MM.1S (cell line): ENCODE data around the gene ZDHHC1.
A peak's percentile ranks its signal among the peaks of the same experiment; 100 is the strongest.
"Not testable (repeated sequence)": the region's sequence is repeated elsewhere in the genome, so short reads cannot be mapped to it uniquely, and the experiment has no call there.

Experiments used
- DNase-seq: peaks from one replicate; pipeline ENCODE4 v3.0.0-alpha.2; 2015
- H2AFZ ChIP-seq: fragments of 300-600 bp; sonication (generic); 2 replicates; pipeline ENCODE4 v1.6.0; 2016; ENCODE audit warnings: antibody characterized with exemption, low read length
- H3F3A ChIP-seq: fragments of 300-600 bp; sonication (generic); 2 replicates; pipeline ENCODE4 v1.6.1; 2016; ENCODE audit warnings: mild to moderate bottlenecking, antibody characterized with exemption, low read length, moderate library complexity, mixed read lengths; ENCODE audit not compliant: insufficient read depth
- H3K27ac ChIP-seq: fragments of 300-600 bp; sonication (generic); 2 replicates; pipeline ENCODE4 v1.5.1; 2016; ENCODE audit warnings: mild to moderate bottlenecking, low read length
- H3K27me3 ChIP-seq: fragments of 300-600 bp; sonication (generic); replicated peaks from 2 replicates; pipeline ENCODE4 v1.6.0; 2016; ENCODE audit warnings: low read length; ENCODE audit not compliant: insufficient read depth
- H3K36me3 ChIP-seq: fragments of 300-600 bp; sonication (generic); replicated peaks from 2 replicates; pipeline ENCODE4 v1.6.1; 2016; ENCODE audit warnings: mild to moderate bottlenecking, low read length, mixed read lengths; ENCODE audit not compliant: insufficient read depth
- H3K4me1 ChIP-seq: fragments of 300-600 bp; sonication (generic); 2 replicates; pipeline ENCODE4 v1.6.1; 2016; ENCODE audit warnings: low read length, mixed read lengths
- H3K4me2 ChIP-seq: fragments of 300-600 bp; sonication (generic); 2 replicates; pipeline ENCODE4 v1.6.0; 2016; ENCODE audit warnings: low read depth, low read length
- H3K4me3 ChIP-seq: fragments of 300-600 bp; sonication (generic); 2 replicates; pipeline ENCODE4 v1.5.1; 2016; ENCODE audit warnings: low read length, mixed read lengths
- H3K79me2 ChIP-seq: fragments of 300-600 bp; sonication (generic); 2 replicates; pipeline ENCODE4 v1.6.1; 2016; ENCODE audit warnings: mixed run types, low read length, mixed read lengths
- H3K9ac ChIP-seq: fragments of 300-600 bp; sonication (generic); 2 replicates; pipeline ENCODE4 v1.6.1; 2016; ENCODE audit warnings: low read length, mixed read lengths
- H3K9me2 ChIP-seq: fragments of 300-600 bp; sonication (generic); replicated peaks from 2 replicates; pipeline ENCODE4 v1.6.1; 2016; ENCODE audit warnings: mild to moderate bottlenecking, low read length, mixed read lengths; ENCODE audit not compliant: insufficient read depth
- H3K9me3 ChIP-seq: fragments of 300-600 bp; sonication (generic); replicated peaks from 2 replicates; pipeline ENCODE4 v1.6.1; 2016; ENCODE audit warnings: mild to moderate bottlenecking, low read length, mixed read lengths; ENCODE audit not compliant: insufficient read depth
- H4K20me1 ChIP-seq: fragments of 300-600 bp; sonication (generic); 2 replicates; pipeline ENCODE4 v1.6.1; 2016; ENCODE audit warnings: mild to moderate bottlenecking, low read length, moderate library complexity, mixed read lengths; ENCODE audit not compliant: insufficient read depth
- CTCF ChIP-seq: fragments of 300-600 bp; sonication (generic); IDR thresholded peaks from 2 replicates; pipeline ENCODE4 v1.5.1; 2016; ENCODE audit warnings: antibody characterized with exemption, low read length, mixed read lengths
- EZH2 ChIP-seq: fragments of 300-600 bp; sonication (generic); optimal IDR thresholded peaks from 2 replicates; pipeline ENCODE3; 2017; ENCODE audit warnings: low read depth, mild to moderate bottlenecking, antibody characterized with exemption, low read length, mixed read lengths
- EZH2phosphoT487 ChIP-seq: fragments of 300-600 bp; sonication (generic); IDR thresholded peaks from 2 replicates; pipeline ENCODE4 v1.6.1; 2018; ENCODE audit warnings: antibody characterized with exemption, low read length

The ZDHHC1 gene

GRCh38 chr16:67383284-67383683 is 33.0 kb downstream of the ZDHHC1 start:
- no peak for DNase-seq
- Histone ChIP-seq H3K4me2 (no peak overlapping the region), H3K9me2 (no peaks in the 10 kb centered on the region), H3K27me3 (no peaks in the 10 kb centered on the region; the same call in 1 of the 2 replicates), H3F3A (no peaks in the 10 kb centered on the region), H4K20me1 (no peaks in the 10 kb centered on the region), H3K27ac (no peak overlapping the region), H3K9ac (no peak overlapping the region), H3K79me2 (no peaks in the 10 kb centered on the region), H2AFZ (no peak overlapping the region), H3K9me3 (no peaks in the 10 kb centered on the region), H3K4me3 (no peak overlapping the region), H3K4me1 (no peaks in the 10 kb centered on the region), H3K36me3 (no peaks in the 10 kb centered on the region)
- TF ChIP-seq EZH2 (no peak), CTCF (no peak), EZH2phosphoT487 (no peak)

GRCh38 chr16:67378642-67379041 is 37.6 kb downstream of the ZDHHC1 start:
- Histone ChIP-seq H3K36me3 (no peaks in the 10 kb centered on the region), H3K9me3 (no peaks in the 10 kb centered on the region), H3K4me3 (no peak overlapping the region), H3K4me1 (no peaks in the 10 kb centered on the region), H4K20me1 (no peaks in the 10 kb centered on the region), H3K27ac (no peak overlapping the region), H3F3A (no peaks in the 10 kb centered on the region), H3K9ac (no peak overlapping the region), H3K79me2 (no peaks in the 10 kb centered on the region), H3K9me2 (no peaks in the 10 kb centered on the region), H2AFZ (no peak overlapping the region), H3K27me3 (no peaks in the 10 kb centered on the region), H3K4me2 (no peak overlapping the region)
- TF ChIP-seq EZH2 (no peak), EZH2phosphoT487 (no peak), CTCF (no peak)
- DNase-seq = no peak

- not testable (repeated sequence) for H4K20me1 ChIP-seq, H3K27me3 ChIP-seq, H2AFZ ChIP-seq, H3K36me3 ChIP-seq, H3K9ac ChIP-seq, DNase-seq, H3K79me2 ChIP-seq, H3K9me3 ChIP-seq, H3K4me3 ChIP-seq, H3K4me2 ChIP-seq, H3K9me2 ChIP-seq, H3K4me1 ChIP-seq, H3K27ac ChIP-seq, H3F3A ChIP-seq
Measured at GRCh38 chr16:67376012-67376411, 40.3 kb downstream of the ZDHHC1 start.

GRCh38 chr16:67372664-67373063 is 43.6 kb downstream of the ZDHHC1 start:
- peak; percentile 32 for DNase-seq
- TF ChIP-seq EZH2phosphoT487 (no peak), CTCF (peak; percentile 43), EZH2 (no peak)

More at GRCh38 chr16:67372664-67373063, 43.6 kb downstream of the ZDHHC1 start:
- H3K4me1 ChIP-seq = no peaks in the 10 kb centered on the region
- H3K4me2 ChIP-seq = no peak overlapping the region
- no peak overlapping the region for H2AFZ ChIP-seq
- no peak overlapping the region for H3K9ac ChIP-seq
- H3F3A ChIP-seq = no peaks in the 10 kb centered on the region
- no peaks in the 10 kb centered on the region for H3K36me3 ChIP-seq
- H3K9me2 ChIP-seq = no peaks in the 10 kb centered on the region
- H3K79me2 ChIP-seq = no peaks in the 10 kb centered on the region
- no peaks in the 10 kb centered on the region for H3K9me3 ChIP-seq
- H3K4me3 ChIP-seq = no peak overlapping the region
- H3K27ac ChIP-seq = no peak overlapping the region
- no peaks in the 10 kb centered on the region for H3K27me3 ChIP-seq
- H4K20me1 ChIP-seq = no peaks in the 10 kb centered on the region
